Measurements from ENCODE around the gene WRAP73.

The WRAP73 gene

GRCh38 chr1:3612123-3612522, 37.8 kb downstream of the WRAP73 start:
- Histone ChIP-seq H3K4ac (ENCODE audit: low read depth in 1 of 2, low read length in 2 of 2) (no peak overlapping the region), H2BK15ac (ENCODE audit: low read depth, poor library complexity, severe bottlenecking) (no peak overlapping the region), H2BK5ac (ENCODE audit: low read depth, low read length, poor library complexity, severe bottlenecking) (no peak overlapping the region), H2AFZ (ENCODE audit: low read depth, low read length) (no peak overlapping the region), H3K18ac (ENCODE audit: low read depth in 1 of 2, low read length in 2 of 2) (peak overlapping the region in 1 of 2 experiments; percentile 5), H3K23ac (ENCODE audit: low read length in 2 of 2) (no peak overlapping the region), H4K91ac (ENCODE audit: low read length) (no peak overlapping the region), H3K79me1 (replicated peaks; ENCODE audit: low read length, poor library complexity, severe bottlenecking) (no peaks in the 10 kb centered on the region), H3K4me1 (ENCODE audit: control insufficient read depth, insufficient read depth, low read depth, low read length) (peaks cover 28% of the 10 kb centered on the region), H3K36me3 (ENCODE audit: control insufficient read depth in 1 of 2, insufficient read depth in 2 of 2, low read depth in 1 of 2, low read length in 2 of 2) (no peaks in the 10 kb centered on the region), H2AK5ac (ENCODE audit: low read length, severe bottlenecking) (no peak overlapping the region), H3K27me3 (ENCODE audit: control insufficient read depth in 1 of 2, insufficient read depth in 1 of 2, low read length in 2 of 2) (peaks cover 74 to 88% of the 10 kb centered on the region in 2 experiments), H3K9me3 (ENCODE audit: control insufficient read depth, low read length) (no peaks in the 10 kb centered on the region), H3K27ac (ENCODE audit: low read length, poor library complexity, severe bottlenecking) (no peak overlapping the region), H3K4me3 (ENCODE audit: insufficient read depth in 1 of 2, low read depth in 1 of 2, low read length in 2 of 2) (no peak overlapping the region), H4K8ac (ENCODE audit: low read length) (no peak overlapping the region), H3K9ac (ENCODE audit: low read length) (no peak overlapping the region), H3K14ac (ENCODE audit: low read length in 2 of 2) (peak overlapping the region in 1 of 2 experiments; percentile 44), H2BK12ac (ENCODE audit: low read length in 2 of 2) (no peak overlapping the region), H2BK120ac (ENCODE audit: low read depth, low read length) (no peak overlapping the region), H3K4me2 (ENCODE audit: low read length, poor library complexity, severe bottlenecking) (no peak overlapping the region)
- DNase-seq = no peak
- WGBS = 83% methylated on average over 7 of the region's 7 CpGs

DNA sequence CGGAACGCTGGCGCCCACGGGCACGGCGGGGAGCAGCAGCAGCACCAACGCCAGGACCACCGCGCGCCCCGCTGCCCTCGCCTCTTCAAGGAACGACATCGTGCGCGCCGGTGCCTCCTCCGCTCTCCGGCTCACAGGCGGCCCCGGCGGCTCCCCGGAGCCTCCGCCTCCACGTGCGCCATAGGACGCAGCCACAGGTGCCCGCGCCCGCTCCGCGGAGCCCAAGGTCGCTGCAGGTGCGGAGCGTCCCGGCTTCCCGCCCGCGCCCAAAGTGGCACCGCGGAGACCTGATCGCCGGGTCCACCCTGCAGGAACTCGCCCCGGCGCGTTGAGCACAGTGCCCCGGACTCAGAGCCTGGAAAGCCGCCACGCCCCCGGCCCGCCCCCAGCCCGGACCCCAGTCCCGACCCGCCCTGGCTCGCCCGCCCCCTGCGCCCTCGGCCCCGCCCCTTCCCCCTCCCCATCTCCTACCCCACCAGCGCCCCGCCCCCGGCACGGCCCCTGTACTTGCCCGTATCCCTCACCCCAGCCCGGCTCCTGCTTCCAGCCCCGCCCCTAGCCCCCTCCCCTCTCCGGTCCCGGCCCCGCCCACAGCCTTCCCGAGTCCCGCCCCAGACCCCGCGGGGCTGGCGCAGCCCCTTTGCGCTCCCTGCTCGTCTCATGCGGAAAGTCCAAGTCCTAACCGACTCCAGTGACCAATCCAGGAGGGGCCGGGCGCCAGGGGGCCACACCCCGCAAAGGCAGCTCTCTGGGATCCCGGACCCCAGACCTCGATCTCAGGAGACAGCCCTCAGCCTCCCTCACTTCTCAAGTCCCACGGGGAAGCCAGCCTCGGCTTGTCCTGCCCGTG, 38.5 kb downstream of the WRAP73 start, which contains the start of gene MEGF6:
TSS of gene MEGF6 (minus strand) at position 339 of the 850 bp plus-strand sequence. CDS start at position 99, 240 bp downstream.
- Histone ChIP-seq H3K9ac (ENCODE audit: low read length) (no peak within 1 kb of the TSS), H4K91ac (ENCODE audit: low read length) (no peak within 1 kb of the TSS), H2BK5ac (ENCODE audit: low read depth, low read length, poor library complexity, severe bottlenecking) (no peak within 1 kb of the TSS), H2AFZ (ENCODE audit: low read depth, low read length) (peak within 1 kb of the TSS; percentile 51), H3K18ac (ENCODE audit: low read depth in 1 of 2, low read length in 2 of 2) (peak within 1 kb of the TSS in 1 of 2 experiments; percentile 5), H2BK120ac (ENCODE audit: low read depth, low read length) (no peak within 1 kb of the TSS), H3K4ac (ENCODE audit: low read depth in 1 of 2, low read length in 2 of 2) (no peak within 1 kb of the TSS), H3K36me3 (ENCODE audit: control insufficient read depth in 1 of 2, insufficient read depth in 2 of 2, low read depth in 1 of 2, low read length in 2 of 2) (no peaks in the 10 kb centered on the region), H3K4me2 (ENCODE audit: low read length, poor library complexity, severe bottlenecking) (peak within 1 kb of the TSS; percentile 58), H4K8ac (ENCODE audit: low read length) (no peak within 1 kb of the TSS), H3K79me1 (replicated peaks; ENCODE audit: low read length, poor library complexity, severe bottlenecking) (no peaks in the 10 kb centered on the region), H3K27me3 (ENCODE audit: control insufficient read depth in 1 of 2, insufficient read depth in 1 of 2, low read length in 2 of 2) (peaks cover 74 to 91% of the 10 kb centered on the region in 2 experiments), H3K14ac (ENCODE audit: low read length in 2 of 2) (peak within 1 kb of the TSS in 1 of 2 experiments; percentile 44), H3K9me3 (ENCODE audit: control insufficient read depth, low read length) (no peaks in the 10 kb centered on the region), H3K27ac (ENCODE audit: low read length, poor library complexity, severe bottlenecking) (no peak within 1 kb of the TSS), H2BK15ac (ENCODE audit: low read depth, poor library complexity, severe bottlenecking) (no peak within 1 kb of the TSS), H2AK5ac (ENCODE audit: low read length, severe bottlenecking) (no peak within 1 kb of the TSS), H2BK12ac (ENCODE audit: low read length in 2 of 2) (no peak within 1 kb of the TSS), H3K23ac (ENCODE audit: low read length in 2 of 2) (no peak within 1 kb of the TSS), H3K4me3 (ENCODE audit: insufficient read depth in 1 of 2, low read depth in 1 of 2, low read length in 2 of 2) (peak within 1 kb of the TSS in 1 of 2 experiments; percentile 44), H3K4me1 (ENCODE audit: control insufficient read depth, insufficient read depth, low read depth, low read length) (peaks cover 28% of the 10 kb centered on the region)
- WGBS = 5% methylated on average over 53 of the region's 87 CpGs
- DNase-seq = peak; percentile 34

- no peak overlapping the region for H2BK15ac ChIP-seq (ENCODE audit: low read depth, poor library complexity, severe bottlenecking)
- no peak overlapping the region for H3K4ac ChIP-seq (ENCODE audit: low read depth in 1 of 2, low read length in 2 of 2)
- no peaks in the 10 kb centered on the region for H3K79me1 ChIP-seq (replicated peaks; ENCODE audit: low read length, poor library complexity, severe bottlenecking)
- H3K23ac ChIP-seq (ENCODE audit: low read length in 2 of 2) = no peak overlapping the region
- H3K4me1 ChIP-seq (ENCODE audit: control insufficient read depth, insufficient read depth, low read depth, low read length) = peaks cover 28% of the 10 kb centered on the region
- H3K27ac ChIP-seq (ENCODE audit: low read length, poor library complexity, severe bottlenecking) = no peak overlapping the region
- no peak overlapping the region for H3K18ac ChIP-seq (ENCODE audit: low read depth in 1 of 2, low read length in 2 of 2)
- no peak overlapping the region for H3K14ac ChIP-seq (ENCODE audit: low read length in 2 of 2)
- no peak for DNase-seq
- H2BK120ac ChIP-seq (ENCODE audit: low read depth, low read length) = no peak overlapping the region
- H3K36me3 ChIP-seq (ENCODE audit: control insufficient read depth in 1 of 2, insufficient read depth in 2 of 2, low read depth in 1 of 2, low read length in 2 of 2) = no peaks in the 10 kb centered on the region
- no peak overlapping the region for H3K9ac ChIP-seq (ENCODE audit: low read length)
- H2AK5ac ChIP-seq (ENCODE audit: low read length, severe bottlenecking) = no peak overlapping the region
- no peak overlapping the region for H2BK12ac ChIP-seq (ENCODE audit: low read length in 2 of 2)
- 14% methylated on average over 16 of the region's 27 CpGs for WGBS
- peak overlapping the region in 1 of 2 experiments; percentile 44 for H3K4me3 ChIP-seq (ENCODE audit: insufficient read depth in 1 of 2, low read depth in 1 of 2, low read length in 2 of 2)
- H2BK5ac ChIP-seq (ENCODE audit: low read depth, low read length, poor library complexity, severe bottlenecking) = no peak overlapping the region
- H3K4me2 ChIP-seq (ENCODE audit: low read length, poor library complexity, severe bottlenecking) = peak overlapping the region; percentile 58
- H3K27me3 ChIP-seq (ENCODE audit: control insufficient read depth in 1 of 2, insufficient read depth in 1 of 2, low read length in 2 of 2) = peaks cover 73 to 86% of the 10 kb centered on the region in 2 experiments
- H2AFZ ChIP-seq (ENCODE audit: low read depth, low read length) = no peak overlapping the region
- H3K9me3 ChIP-seq (ENCODE audit: control insufficient read depth, low read length) = no peaks in the 10 kb centered on the region
- no peak overlapping the region for H4K91ac ChIP-seq (ENCODE audit: low read length)
- H4K8ac ChIP-seq (ENCODE audit: low read length) = no peak overlapping the region
These were observed 39.3 kb downstream of the WRAP73 start for GRCh38 chr1:3610527-3611169.

All from mesenchymal stem cell (in vitro differentiated cells and primary cell).